IPS-NIHi7 (cell line): ENCODE results near the gene SLIT3.

ENCODE experiments used
- DNase-seq: peaks from one replicate; pipeline ENCODE4 v3.0.0; 2012; ENCODE audit warnings: mixed read lengths; ENCODE audit errors: extremely low spot score

The SLIT3 gene

DNA sequence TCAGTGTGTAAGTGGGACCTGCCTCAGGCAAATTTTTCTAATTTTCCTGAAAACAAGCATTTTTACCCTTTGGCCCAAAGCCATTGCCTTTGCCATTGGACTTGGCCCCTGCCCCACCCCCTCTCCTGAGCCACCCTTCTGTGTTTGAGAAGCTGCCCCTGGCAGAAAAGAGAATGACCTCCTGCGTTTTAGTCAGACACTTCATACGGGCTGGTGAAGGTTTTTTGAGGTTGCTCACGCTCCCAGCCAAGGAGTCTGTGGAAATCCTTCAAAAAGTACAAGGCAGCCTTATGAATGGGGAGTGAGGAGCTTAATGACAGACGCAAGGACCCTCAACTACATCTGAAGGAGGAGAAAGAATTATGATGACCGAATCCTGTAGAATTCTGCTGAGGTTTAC, 308.9 kb downstream of the SLIT3 start:
- no peak for DNase-seq

- no peak for DNase-seq
Observed at GRCh38 chr5:168991311-168991710, 309.6 kb downstream of the SLIT3 start.

GRCh38 chr5:168990679-168991078, 310.3 kb downstream of the SLIT3 start:
- no peak for DNase-seq

GRCh38 chr5:168989731-168990505, 311.0 kb downstream of the SLIT3 start:
- no peak for DNase-seq

- no peak for DNase-seq
Observed at GRCh38 chr5:168988699-168989098, 312.2 kb downstream of the SLIT3 start.

DNA sequence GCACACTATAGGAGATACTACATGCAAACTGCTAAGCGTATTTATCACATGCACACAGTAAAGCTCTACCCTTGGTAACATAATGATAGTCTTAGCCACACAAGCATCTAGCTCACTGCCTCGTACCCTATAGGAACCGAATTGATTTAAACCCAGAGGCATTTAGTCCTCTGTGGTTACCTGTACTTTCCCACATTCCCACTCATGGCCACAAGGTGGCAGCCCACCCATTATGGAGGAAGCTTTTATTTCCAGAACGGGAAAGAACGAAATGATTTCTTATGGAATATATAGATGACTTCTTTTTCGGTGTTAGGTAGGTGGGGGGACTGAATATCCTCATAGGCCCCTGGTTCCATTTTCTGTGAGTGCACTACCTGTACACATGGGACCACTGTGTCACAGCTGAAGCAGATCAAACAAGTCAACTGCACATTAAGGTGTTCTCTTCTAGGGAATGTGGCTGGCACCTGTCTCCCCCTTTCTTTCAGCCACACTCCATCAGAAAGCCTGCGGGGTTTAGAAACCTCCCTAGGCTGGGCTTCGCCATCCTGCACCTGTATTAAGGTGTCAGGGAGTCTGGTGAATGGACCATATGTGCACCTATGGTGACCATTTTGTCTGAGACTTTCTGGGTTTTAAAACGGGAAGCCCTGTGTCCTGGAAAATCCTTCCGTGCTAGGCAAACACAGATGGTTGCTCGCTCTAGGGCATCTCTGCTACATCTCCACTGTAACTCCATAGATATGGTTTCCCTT, 313.2 kb downstream of the SLIT3 start:
- peak; percentile 72 for DNase-seq

GRCh38 chr5:168985454-168985853, 315.5 kb downstream of the SLIT3 start:
- DNase-seq: no peak

- DNase-seq: no peak
Observed at GRCh38 chr5:168984135-168984675, 316.7 kb downstream of the SLIT3 start.

- no peak for DNase-seq
Observed at GRCh38 chr5:168979135-168979534, 321.8 kb downstream of the SLIT3 start.

DNA sequence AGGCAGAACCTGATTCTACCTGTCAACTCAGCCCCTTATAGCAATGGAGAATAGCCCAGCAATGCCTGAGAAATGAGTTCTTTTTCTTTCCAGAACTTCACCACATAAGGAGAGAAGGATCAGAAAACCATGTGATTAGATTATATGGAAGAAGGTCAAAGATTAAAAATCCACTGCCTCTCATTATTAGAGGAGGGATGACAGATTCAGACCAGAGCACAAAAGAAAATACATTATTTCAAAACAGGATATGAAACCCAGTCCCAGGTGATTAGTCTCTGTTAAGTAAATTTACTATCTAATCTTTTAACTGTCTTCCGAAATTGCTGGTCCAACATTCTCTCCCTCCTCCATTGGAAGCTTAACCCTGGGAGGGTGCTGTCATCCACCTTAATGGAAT, 322.4 kb downstream of the SLIT3 start:
- no peak for DNase-seq

GRCh38 chr5:168978015-168978414, 322.9 kb downstream of the SLIT3 start:
- no peak for DNase-seq

- DNase-seq: no peak
Observed at GRCh38 chr5:168976311-168976970, 324.5 kb downstream of the SLIT3 start.

- no peak for DNase-seq
Observed at GRCh38 chr5:168975331-168975730, 325.6 kb downstream of the SLIT3 start.

GRCh38 chr5:168974082-168974481, 326.9 kb downstream of the SLIT3 start:
- DNase-seq: no peak

DNA sequence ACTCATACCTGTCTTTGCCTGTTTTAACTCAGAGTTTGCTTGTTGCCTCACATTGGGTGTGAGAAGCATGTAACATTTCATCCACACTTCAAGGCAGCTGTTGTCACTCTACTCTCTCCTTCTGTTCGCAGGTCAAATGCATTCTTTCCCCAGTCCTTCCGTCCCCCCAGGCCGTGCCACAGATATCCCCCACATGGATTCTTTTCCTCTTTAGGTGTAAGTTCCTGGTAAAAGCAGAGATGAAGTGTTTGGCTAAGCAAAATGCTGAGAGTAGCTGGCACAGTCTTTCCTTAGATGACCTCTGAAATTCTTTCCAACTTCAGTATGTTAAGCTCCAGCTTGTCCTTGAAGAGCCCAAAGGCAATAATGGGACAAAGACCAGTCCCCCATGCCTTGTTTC, 328.2 kb downstream of the SLIT3 start:
- no peak for DNase-seq

DNA sequence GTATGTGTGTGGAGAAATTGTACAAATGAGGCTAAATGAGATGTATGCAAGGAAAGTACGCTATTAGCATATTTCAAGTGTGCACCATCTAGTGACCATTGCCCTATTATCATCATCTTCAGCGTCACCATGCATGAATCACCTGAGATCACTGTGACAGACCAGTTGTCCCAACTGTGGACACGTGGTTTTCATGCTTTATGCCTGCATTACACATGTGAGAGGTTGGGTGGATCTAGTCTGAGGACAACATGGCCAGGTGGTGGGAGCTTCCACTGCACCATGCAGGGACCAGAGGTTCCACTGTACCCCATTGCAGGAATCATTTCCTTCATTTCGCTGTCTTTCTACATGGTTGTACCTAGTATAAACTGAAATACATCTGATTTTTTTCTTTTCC, 329.8 kb downstream of the SLIT3 start:
- no peak for DNase-seq

GRCh38 chr5:168969326-168969886, 331.5 kb downstream of the SLIT3 start:
- DNase-seq: no peak

- no peak for DNase-seq
Observed at GRCh38 chr5:168967882-168968620, 332.9 kb downstream of the SLIT3 start.

- no peak for DNase-seq
Observed at GRCh38 chr5:168965638-168966037, 335.3 kb downstream of the SLIT3 start.

GRCh38 chr5:168964182-168964581, 336.8 kb downstream of the SLIT3 start:
- no peak for DNase-seq

- DNase-seq: no peak
Observed at GRCh38 chr5:168962306-168962705, 338.6 kb downstream of the SLIT3 start.
